ENCODE results near the gene NOTCH3. TPM values are rescaled to one million over a fixed set of nuclear protein-coding genes. Genes with fewer than 3 reads are reported as not detected.

Gene NOTCH3
- total RNA-seq, 4 donors from 2014 or later, result 95.6 to 278 (median 122) TPM

GRCh38 chr19:15154002-15154612 is 46.7 kb downstream of the NOTCH3 start:
- DNase-seq, result no peak
- intact Hi-C loops (cut with DNase I), result loop anchor here (5.0 kb wide), 1 partner anchor 47 kb away; the partner anchor contains the start of gene SYDE1

GRCh38 chr19:15149737-15150136 is 51.1 kb downstream of the NOTCH3 start:
- Histone ChIP-seq H3K4me1 (peaks cover 0 to 3% (median 0%) of the 10 kb centered on the region in 3 donors), H3K4me3 (no peak overlapping the region), H3K36me3 (no peaks in the 10 kb centered on the region), H3K27ac (no peak overlapping the region), H3K27me3 (peaks cover 0 to 4% (median 0%) of the 10 kb centered on the region in 4 donors), H3K9me3 (no peaks in the 10 kb centered on the region)
- intact Hi-C loops (cut with DNase I), result loop anchor here (5.0 kb wide), 2 partner anchors 42 to 57 kb away; partner anchors contain the start of gene SYDE1
- WGBS, 2 donors, result 68 to 80% methylated on average over 4 of the region's 5 CpGs
- DNase-seq, result no peak
- no peak for TF ChIP-seq CTCF (IDR thresholded peaks at IDR 0.05)

More at GRCh38 chr19:15154002-15154612, 46.7 kb downstream of the NOTCH3 start:
- Histone ChIP-seq H3K27me3 (peaks cover 0 to 4% (median 0%) of the 10 kb centered on the region in 4 donors), H3K4me1 (no peaks in the 10 kb centered on the region), H3K9me3 (peaks cover 0 to 2% (median 0%) of the 10 kb centered on the region in 3 donors), H3K36me3 (peaks cover 0 to 3% (median 0%) of the 10 kb centered on the region in 3 donors), H3K4me3 (no peak overlapping the region), H3K27ac (no peak overlapping the region)
- TF ChIP-seq POLR2A (IDR thresholded peaks at IDR 0.05), result no peak
- TF ChIP-seq CTCF (IDR thresholded peaks at IDR 0.05), result peak; percentile 16 to 70 (median 43)
- WGBS, 2 donors, result 90 to 95% methylated on average over 3 of the region's 3 CpGs

- no peaks in the 10 kb centered on the region for H3K9me3 ChIP-seq
- WGBS, 2 donors, result 60 to 93% methylated on average over 1 of the region's 1 CpG
- peaks cover 0 to 3% (median 0%) of the 10 kb centered on the region in 3 donors for H3K4me1 ChIP-seq
- H3K27ac ChIP-seq, result no peak overlapping the region
- H3K27me3 ChIP-seq, result peaks cover 0 to 4% (median 0%) of the 10 kb centered on the region in 4 donors
- no peak for TF ChIP-seq POLR2A (IDR thresholded peaks at IDR 0.05)
- no peak for TF ChIP-seq CTCF (IDR thresholded peaks at IDR 0.05)
- DNase-seq, result no peak
- intact Hi-C loops (cut with DNase I), result loop anchor here (5.0 kb wide), 1 partner anchor 55 kb away; no protein-coding TSS in a partner anchor
- H3K36me3 ChIP-seq, result no peaks in the 10 kb centered on the region
- no peak overlapping the region for H3K4me3 ChIP-seq
Observed at GRCh38 chr19:15147090-15147489, 53.7 kb downstream of the NOTCH3 start.

GRCh38 chr19:15144046-15144646 is 56.6 kb downstream of the NOTCH3 start:
- no peak for DNase-seq
- intact Hi-C loops (cut with DNase I), result no loop called here
- Histone ChIP-seq H3K9me3 (no peaks in the 10 kb centered on the region), H3K27me3 (no peaks in the 10 kb centered on the region), H3K36me3 (no peaks in the 10 kb centered on the region), H3K4me3 (no peak overlapping the region), H3K27ac (peak overlapping the region in 3 of 4 donors; percentile 9 to 26 (median 22)), H3K4me1 (peaks cover 0 to 3% (median 0%) of the 10 kb centered on the region in 3 donors)
- TF ChIP-seq CTCF (IDR thresholded peaks at IDR 0.05) (no peak), POLR2A (IDR thresholded peaks at IDR 0.05) (no peak)
- WGBS, 2 donors, result 90% methylated on average over 1 of the region's 1 CpG; no CpG with 5 or more reads in 1 of the 2 donors

GRCh38 chr19:15142313-15142712 is 58.5 kb downstream of the NOTCH3 start:
- Histone ChIP-seq H3K4me1 (peaks cover 0 to 14% (median 0%) of the 10 kb centered on the region in 3 donors), H3K4me3 (no peak overlapping the region), H3K9me3 (no peaks in the 10 kb centered on the region), H3K27me3 (peaks cover 0 to 5% (median 0%) of the 10 kb centered on the region in 4 donors), H3K27ac (no peak overlapping the region), H3K36me3 (no peaks in the 10 kb centered on the region)
- no peak for DNase-seq
- WGBS, 2 donors, result 67 to 95% methylated on average over 4 to 5 of the region's 5 CpGs
- TF ChIP-seq CTCF (IDR thresholded peaks at IDR 0.05), result no peak
- no peak for TF ChIP-seq POLR2A (IDR thresholded peaks at IDR 0.05)
- intact Hi-C loops (cut with DNase I), result no loop called here
